Measurements from ENCODE around the gene POP5.
"Not testable (repeated sequence)": the region's sequence is repeated elsewhere in the genome, so short reads cannot be mapped to it uniquely, and the experiment has no call there.

Gene POP5

GRCh38 chr12:120536064-120536791 is 45.0 kb downstream of the POP5 start:
- no peak for DNase-seq

- peak; percentile 22 to 35 for DNase-seq
These were observed 46.2 kb downstream of the POP5 start for GRCh38 chr12:120534703-120535655.

GRCh38 chr12:120534203-120534702 is 46.9 kb downstream of the POP5 start, which contains the start of gene RNF10:
Gene RNF10, plus strand, starts transcription at chr12:120534356. Its CDS starts 456 bp downstream, at chr12:120534812.
- peak; percentile 85 to 95 for DNase-seq

- DNase-seq, result no peak
These were observed 48.4 kb downstream of the POP5 start for GRCh38 chr12:120532701-120533238.

- not testable (repeated sequence) for DNase-seq
These were observed 50.8 kb downstream of the POP5 start for GRCh38 chr12:120530418-120530761.

- DNase-seq, result peak; percentile 69 to 75
These were observed 51.4 kb downstream of the POP5 start for GRCh38 chr12:120529641-120530417.

GRCh38 chr12:120528861-120529525 is 52.2 kb downstream of the POP5 start, which contains the start of gene COQ5:
Gene COQ5, minus strand, starts transcription at chr12:120529158. Its CDS starts 17 bp downstream, at chr12:120529141.
- peak; percentile 77 to 94 for DNase-seq
